Testis (tissue), 2 donors: ENCODE measurements around the gene IGF2R.

ENCODE experiments used
- CTCF ChIP-seq, 3 experiments: fragments of 450-650 bp in 2 of 3; fragments of 200-600 bp in 1 of 3; sonication (generic) in 1 of 3; IDR thresholded peaks; one replicate each; pipeline ENCODE4 v1.5.1; 2016 to 2019; ENCODE audit warnings: antibody characterized with exemption in 3 of 3, mild to moderate bottlenecking in 2 of 3, moderate library complexity in 1 of 3
- POLR2A ChIP-seq: fragments of 450-650 bp; IDR thresholded peaks from one replicate; pipeline ENCODE4 v1.6.1; 2017; ENCODE audit warnings: antibody characterized with exemption, mild to moderate bottlenecking, moderate library complexity

DNA sequence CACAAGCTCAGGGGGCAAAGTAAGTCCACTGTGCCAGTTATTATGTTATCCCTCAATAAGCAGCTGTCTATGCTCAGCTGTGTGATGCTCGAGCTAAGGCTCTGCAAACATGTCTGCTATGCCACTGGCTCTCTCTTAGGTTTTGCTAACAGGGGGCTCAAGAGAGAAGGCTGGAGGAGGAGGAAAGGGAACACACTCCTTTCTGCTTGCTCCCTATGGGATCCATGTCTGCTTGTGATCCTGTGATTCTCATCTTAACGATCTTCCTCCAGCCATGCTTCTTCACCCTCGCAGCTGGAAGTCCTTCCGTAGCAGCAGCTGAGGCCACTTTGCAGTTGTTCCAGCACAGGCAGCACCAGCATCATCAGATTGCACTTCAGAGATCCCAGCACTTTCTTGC lies 37.0 kb upstream of the IGF2R start:
- TF ChIP-seq CTCF (IDR thresholded peaks at IDR 0.05), result no peak
- no peak for TF ChIP-seq POLR2A
